Caki2 (cell line): ENCODE results near the gene INPP5A. TPM values are rescaled to one million over a fixed set of nuclear protein-coding genes. Genes with fewer than 3 reads are reported as not detected.

ENCODE experiments used
- DNase-seq: peaks from one replicate; pipeline ENCODE4 v3.0.0-alpha.2; 2015; ENCODE audit warnings: low read depth
- in situ Hi-C: cut with HindIII; loops from 2 replicates; pipeline ENCODE4 v1.10.0; 2016; ENCODE audit warnings: low sequenced_read_pairs, low pct_unique_long_range_greater_than_20kb, mixed read lengths
- total RNA-seq: library from RNA; depleted of rRNA; stranded (reverse); fragments of >200 nt; shearing (Covaris generic); gene quantifications from 2 replicates; pipeline ENCODE4 v1.2.3, GENCODE V29; 2014; ENCODE audit warnings: low replicate concordance

The INPP5A gene
- total RNA-seq, 1 experiment from 2014 or later: 21.2 TPM

- in situ Hi-C loops: no loop called here
- no peak for DNase-seq
Measured at GRCh38 chr10:132716691-132717490, 179.3 kb downstream of the INPP5A start.

GRCh38 chr10:132721725-132722124 is 184.1 kb downstream of the INPP5A start:
- in situ Hi-C loops: no loop called here
- DNase-seq: no peak

DNA sequence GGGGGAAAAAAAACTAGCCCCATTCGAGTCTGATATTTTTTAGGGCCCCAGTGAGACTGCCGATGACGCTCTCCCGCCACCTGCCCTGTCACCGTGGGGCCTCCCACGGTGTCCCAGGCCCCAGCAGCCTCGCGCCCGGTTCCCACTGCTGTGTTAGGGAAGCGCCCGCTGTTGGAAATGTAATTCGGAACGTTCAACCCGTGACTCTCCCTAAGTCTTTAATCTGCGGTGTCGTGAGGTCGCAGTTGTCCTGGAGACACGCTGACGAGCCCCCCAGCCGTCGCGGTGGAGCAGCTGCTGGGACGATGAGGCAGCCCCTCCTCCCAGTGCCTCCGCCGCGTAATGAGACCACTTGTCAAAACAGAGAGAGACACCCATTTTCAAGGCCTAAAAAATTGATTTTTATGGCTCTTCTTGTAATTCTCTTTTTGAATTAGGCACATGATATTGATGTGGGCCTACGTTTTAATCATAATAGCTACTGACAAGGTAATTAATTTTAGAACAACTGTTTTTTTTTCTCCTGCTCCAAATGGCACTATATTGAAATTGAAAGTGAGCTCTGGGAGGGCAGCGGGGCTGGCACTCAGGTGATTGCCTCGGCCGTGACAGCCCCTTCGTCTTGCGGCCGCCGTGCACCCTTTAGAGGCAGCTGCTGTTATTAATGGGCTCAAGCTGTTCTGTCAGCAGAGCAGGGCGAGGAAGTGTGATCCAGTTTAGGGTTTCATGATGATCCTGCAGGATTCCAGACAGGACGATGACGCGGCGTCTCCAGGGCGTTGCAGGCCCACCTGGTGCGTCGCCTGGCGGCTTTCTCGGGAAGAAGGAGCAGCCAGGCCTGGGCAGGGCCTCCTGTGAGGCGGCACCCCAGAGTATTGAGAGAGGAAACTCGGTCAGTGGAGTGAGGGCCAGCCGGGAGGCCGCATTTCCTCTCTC is 185.1 kb downstream of the INPP5A start:
- no peak for DNase-seq
- in situ Hi-C loops: no loop called here

GRCh38 chr10:132723330-132723970 is 185.9 kb downstream of the INPP5A start:
- in situ Hi-C loops: no loop called here
- no peak for DNase-seq

- in situ Hi-C loops: no loop called here
- no peak for DNase-seq
Measured at GRCh38 chr10:132724446-132724845, 186.9 kb downstream of the INPP5A start.

- DNase-seq: no peak
- in situ Hi-C loops: no loop called here
Measured at GRCh38 chr10:132725202-132725601, 187.6 kb downstream of the INPP5A start.

GRCh38 chr10:132726194-132726593 is 188.6 kb downstream of the INPP5A start:
- in situ Hi-C loops: no loop called here
- DNase-seq: no peak

DNA sequence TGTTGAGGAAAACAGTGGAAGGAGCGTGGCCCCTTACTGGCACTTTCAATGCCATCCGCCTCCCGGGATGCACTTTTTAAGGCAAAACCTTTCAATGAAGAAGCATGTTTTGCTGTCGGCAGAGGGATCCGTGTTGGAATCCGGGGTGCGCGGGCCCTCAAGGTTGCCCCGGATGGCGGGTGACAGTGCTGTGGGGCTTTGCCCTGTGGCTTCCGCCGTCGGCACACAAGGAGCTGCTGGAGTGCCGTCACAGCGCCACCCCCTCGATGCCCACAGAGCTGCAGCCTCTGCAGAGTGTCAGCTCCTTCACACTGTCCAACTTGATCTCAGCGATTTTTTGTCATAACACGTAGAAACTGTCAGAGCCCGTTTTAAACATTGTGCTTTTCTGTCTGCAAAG is 189.4 kb downstream of the INPP5A start:
- no peak for DNase-seq
- in situ Hi-C loops: no loop called here

- no peak for DNase-seq
- in situ Hi-C loops: no loop called here
Measured at GRCh38 chr10:132727411-132727810, 189.8 kb downstream of the INPP5A start.

DNA sequence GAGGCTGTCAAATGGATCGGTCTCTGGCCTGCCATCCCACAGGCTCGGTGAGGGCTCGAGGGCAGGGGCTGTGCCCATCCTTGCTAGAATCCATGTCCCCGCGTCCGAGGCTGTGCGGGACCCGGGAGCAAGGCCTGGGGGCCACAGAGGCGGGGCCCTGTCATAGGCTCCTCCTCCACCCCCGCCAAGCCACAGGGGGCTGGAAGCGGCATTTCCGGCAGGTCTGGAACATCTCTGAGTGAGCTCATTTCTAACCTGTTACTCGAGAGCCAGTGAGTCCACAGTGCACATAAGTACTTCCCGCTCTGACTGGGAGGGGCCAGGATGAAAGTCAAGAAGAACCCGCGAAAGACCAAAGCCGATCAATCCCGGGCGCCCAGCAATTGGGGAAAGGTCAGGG is 190.7 kb downstream of the INPP5A start:
- in situ Hi-C loops: no loop called here
- DNase-seq: no peak

DNA sequence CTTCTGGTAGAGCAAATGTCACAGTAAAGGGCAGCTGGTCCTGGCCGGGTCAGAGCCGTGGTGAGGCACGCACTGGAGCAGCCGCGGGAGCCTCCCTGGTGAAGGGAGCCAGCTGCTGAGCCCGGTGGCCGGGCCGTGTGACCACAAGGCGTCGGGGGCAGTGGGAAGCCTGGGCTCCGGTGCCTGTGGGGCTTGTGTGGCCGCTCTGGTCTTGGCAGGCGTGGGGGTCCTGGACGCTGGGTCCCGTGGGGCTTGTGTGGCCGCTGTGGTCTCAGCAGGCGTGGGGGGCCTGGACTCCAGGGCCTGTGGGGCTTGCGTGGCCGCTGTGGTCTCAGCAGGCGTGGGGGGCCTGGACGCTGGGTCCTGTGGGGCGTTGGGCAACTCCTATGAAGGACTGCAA is 191.2 kb downstream of the INPP5A start:
- in situ Hi-C loops: no loop called here
- no peak for DNase-seq

DNA sequence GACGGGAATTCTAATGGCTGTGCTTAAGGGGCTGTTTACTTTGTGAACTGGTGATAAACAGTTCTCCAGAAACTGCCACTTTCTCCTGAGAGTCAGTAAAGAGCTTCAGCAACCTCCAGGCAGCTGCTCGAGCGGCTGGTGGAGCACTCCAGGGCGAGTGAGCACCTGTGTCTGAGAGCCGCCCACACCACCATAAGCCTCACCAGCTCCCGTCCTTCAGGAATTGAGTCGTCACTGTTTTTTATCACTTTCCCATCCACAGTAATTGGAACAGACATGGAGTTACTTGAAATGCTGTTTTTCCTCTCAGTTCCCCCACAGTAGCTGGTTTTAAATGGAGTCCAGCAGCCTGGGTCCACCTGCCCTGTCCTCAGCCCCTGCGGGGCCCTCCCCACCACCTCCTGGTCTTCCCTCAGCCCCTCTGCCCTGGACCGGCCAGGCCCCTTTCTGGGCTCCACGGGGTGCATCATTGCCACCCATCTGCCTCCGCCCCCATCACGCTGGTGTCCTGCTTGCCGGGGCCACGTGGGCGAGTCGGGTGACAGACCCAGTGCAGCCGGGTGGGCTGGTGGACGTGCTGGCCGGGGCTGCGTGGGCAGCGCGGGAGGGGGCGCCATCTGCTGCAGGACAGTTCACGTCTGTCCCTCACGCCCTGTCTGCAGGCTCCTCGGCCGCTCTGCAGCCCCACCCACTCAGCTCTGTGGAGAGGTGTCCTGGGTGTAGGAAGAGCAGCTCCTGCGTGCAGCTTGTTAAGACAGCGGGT is 192.4 kb downstream of the INPP5A start:
- no peak for DNase-seq
- in situ Hi-C loops: no loop called here

DNA sequence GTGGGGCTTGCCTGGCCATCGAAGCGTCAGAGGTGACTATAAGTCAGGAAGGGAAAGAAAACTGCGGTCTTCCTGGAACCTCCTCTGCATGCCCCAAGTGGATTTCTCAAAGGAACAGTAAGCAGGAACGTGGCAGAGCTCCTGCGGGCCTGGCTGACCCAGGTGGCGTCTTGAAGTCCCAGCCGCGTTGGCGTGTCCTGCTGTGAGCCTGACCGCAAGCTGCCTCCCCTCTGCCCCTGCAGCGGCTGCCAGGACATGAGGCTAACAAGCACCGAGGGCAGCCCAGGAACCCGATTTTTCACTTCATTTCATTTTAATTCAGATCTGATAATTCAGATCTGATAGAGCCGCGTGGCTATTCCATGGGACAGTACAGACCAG is 193.0 kb downstream of the INPP5A start:
- in situ Hi-C loops: no loop called here
- DNase-seq: no peak

GRCh38 chr10:132732518-132732917 is 194.9 kb downstream of the INPP5A start:
- in situ Hi-C loops: no loop called here

GRCh38 chr10:132733926-132734325 is 196.3 kb downstream of the INPP5A start:
- in situ Hi-C loops: no loop called here
- no peak for DNase-seq

More at GRCh38 chr10:132732518-132732917, 194.9 kb downstream of the INPP5A start:
- no peak for DNase-seq

- in situ Hi-C loops: no loop called here
Measured at GRCh38 chr10:132735341-132735775, 197.8 kb downstream of the INPP5A start.

GRCh38 chr10:132735923-132736391 is 198.4 kb downstream of the INPP5A start:
- in situ Hi-C loops: no loop called here
- no peak for DNase-seq

More at GRCh38 chr10:132735341-132735775, 197.8 kb downstream of the INPP5A start:
- DNase-seq: no peak
